Activated CD4-positive, alpha-beta T cell treated with anti-CD3 and anti-CD28 coated beads for 36 hours (primary cell): Measurements from ENCODE around the gene SBK3. TPM values are rescaled to one million over a fixed set of nuclear protein-coding genes. Genes with fewer than 3 reads are reported as not detected.

Experiments
- ATAC-seq: fragments of 200-7000 bp; cut with Tn5 transposase; one replicate; pipeline ENCODE4 v1.10.0; 2021; ENCODE audit warnings: mild to moderate bottlenecking, moderate library complexity
- CTCF ChIA-PET: fragments of 350-600 bp; sonication (Branson Sonifier 250); formaldehyde crosslinking; loops from one replicate; lab custom pipeline; 2021; ENCODE audit warnings: antibody characterized with exemption; lab: Charles Lee
- POLR2A ChIA-PET: fragments of 350-600 bp; sonication (Branson Sonifier 250); formaldehyde crosslinking; loops from one replicate; lab custom pipeline; 2021; ENCODE audit warnings: antibody characterized with exemption, inconsistent platforms; lab: Charles Lee
- DNase-seq: peaks from one replicate; pipeline ENCODE4 v3.0.0-alpha.2; 2020
- H3K27ac Mint-ChIP-seq: one replicate; pipeline ENCODE4 v1.8.0; 2021; ENCODE audit warnings: mixed read lengths
- H3K27me3 Mint-ChIP-seq: one replicate; pipeline ENCODE4 v1.8.0; 2021; ENCODE audit warnings: mixed read lengths
- H3K36me3 Mint-ChIP-seq: one replicate; pipeline ENCODE4 v1.8.0; 2021; ENCODE audit warnings: low read depth, mixed read lengths
- H3K4me1 Mint-ChIP-seq: one replicate; pipeline ENCODE4 v1.8.0; 2021; ENCODE audit warnings: mixed read lengths
- H3K4me3 Mint-ChIP-seq: one replicate; pipeline ENCODE4 v1.8.0; 2021; ENCODE audit warnings: mild to moderate bottlenecking, moderate library complexity, mixed read lengths
- H3K9me3 Mint-ChIP-seq: one replicate; pipeline ENCODE4 v1.8.0; 2021; ENCODE audit warnings: low read depth, mixed read lengths
- intact Hi-C, 2 experiments: fragments of 100-400 bp; cut with DNase I in 1 of 2; cut with micrococcal nuclease in 1 of 2; formaldehyde crosslinking; loops; one replicate each; pipeline versions ENCODE4 v1.14.2 to v1.15.1; 2022 to 2024; cut with DNase I, micrococcal nuclease
- total RNA-seq, 2 experiments: library from RNA; stranded (reverse); gene quantifications; one replicate each; pipeline ENCODE4 v1.2.3, GENCODE V29; 2021

SBK3 gene
- total RNA-seq, 2 experiments from 2014 or later = not detected

- Mint-ChIP-seq H3K36me3 (no peaks in the 10 kb centered on the region), H3K27me3 (peaks cover 2% of the 10 kb centered on the region), H3K4me3 (no peak overlapping the region), H3K4me1 (no peaks in the 10 kb centered on the region), H3K27ac (no peak overlapping the region), H3K9me3 (no peaks in the 10 kb centered on the region)
- ATAC-seq (no peak), DNase-seq (no peak)
- intact Hi-C loops = no loop called here
- POLR2A ChIA-PET = no interaction called here
- CTCF ChIA-PET = interaction anchor here (0.9 to 1.7 kb wide), 3 partner anchors 10 to 27 kb away, joined by 3 to 8 read pairs (median 5); partner anchors contain the start of gene NAT14
These were observed 51.1 kb downstream of the SBK3 start for GRCh38 chr19:55494172-55494761.

DNA sequence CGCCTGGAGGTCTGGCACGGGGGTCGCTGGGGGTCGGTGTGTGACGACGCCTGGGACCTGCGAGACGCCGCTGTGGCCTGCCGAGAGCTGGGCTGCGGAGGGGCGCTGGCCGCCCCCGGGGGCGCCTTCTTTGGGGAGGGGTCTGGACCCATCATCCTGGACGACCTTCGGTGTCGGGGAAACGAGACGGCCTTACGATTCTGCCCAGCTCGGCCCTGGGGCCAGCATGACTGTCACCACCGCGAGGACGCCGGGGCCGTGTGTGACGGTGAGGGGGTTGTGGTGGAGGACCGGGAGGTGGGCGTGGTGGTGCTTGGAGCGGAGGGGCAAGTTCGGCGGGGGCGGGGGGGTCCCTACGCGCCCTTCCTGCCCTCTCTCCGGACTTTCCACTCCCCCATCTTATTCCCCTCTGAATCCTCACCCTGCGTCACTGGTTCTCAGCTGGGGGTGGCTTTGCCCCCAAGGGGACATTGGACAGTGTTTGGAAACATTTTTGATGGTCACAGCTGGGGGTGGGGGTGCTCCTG is 51.6 kb downstream of the SBK3 start:
- CTCF ChIA-PET = interaction anchor here (0.6 to 1.7 kb wide), 2 partner anchors 10 to 297 kb away, joined by 3 to 8 read pairs; no protein-coding TSS in a partner anchor
- POLR2A ChIA-PET = no interaction called here
- Mint-ChIP-seq H3K9me3 (no peaks in the 10 kb centered on the region), H3K36me3 (no peaks in the 10 kb centered on the region), H3K27me3 (peaks cover 2% of the 10 kb centered on the region), H3K4me1 (no peaks in the 10 kb centered on the region), H3K27ac (no peak overlapping the region), H3K4me3 (no peak overlapping the region)
- intact Hi-C loops = no loop called here
- DNase-seq (no peak), ATAC-seq (no peak)

- intact Hi-C loops = no loop called here
- Mint-ChIP-seq H3K4me3 (no peak overlapping the region), H3K36me3 (no peaks in the 10 kb centered on the region), H3K27ac (no peak overlapping the region), H3K4me1 (no peaks in the 10 kb centered on the region), H3K9me3 (no peaks in the 10 kb centered on the region), H3K27me3 (peaks cover 2% of the 10 kb centered on the region)
- DNase-seq (no peak), ATAC-seq (no peak)
- CTCF ChIA-PET = interaction anchor here (0.6 to 0.7 kb wide), 2 partner anchors 35 to 296 kb away, joined by 3 read pairs; no protein-coding TSS in a partner anchor
- POLR2A ChIA-PET = no interaction called here
These were observed 52.2 kb downstream of the SBK3 start for GRCh38 chr19:55493052-55493644.

DNA sequence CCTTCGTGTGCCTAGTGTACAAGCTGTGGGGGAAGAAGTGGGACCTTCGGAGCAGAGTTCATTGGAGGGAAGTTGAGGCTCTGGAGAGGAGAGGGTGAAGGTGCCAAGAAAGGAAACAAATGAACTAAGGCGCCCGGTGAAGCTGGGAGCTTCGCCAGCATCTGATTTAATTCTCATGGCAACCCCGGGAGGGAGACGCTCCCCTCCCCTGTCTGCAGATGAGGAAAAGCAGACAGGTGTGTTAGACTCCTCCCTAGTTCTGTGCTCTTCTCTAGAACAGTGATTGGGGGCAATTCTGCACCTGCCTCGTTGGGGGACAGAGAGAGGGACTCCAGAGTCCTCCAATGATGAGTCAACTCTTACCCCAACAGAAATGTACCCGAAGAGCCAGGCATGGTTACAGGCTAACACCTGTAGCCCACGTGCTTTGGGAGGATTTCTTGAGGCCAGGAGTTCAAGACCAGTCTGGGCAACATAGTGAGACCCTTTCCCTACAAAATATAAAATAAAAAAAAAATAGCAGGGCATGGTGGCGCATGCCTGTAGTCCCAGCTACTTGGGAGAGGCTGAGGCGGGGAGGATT is 52.9 kb downstream of the SBK3 start:
- Mint-ChIP-seq H3K4me3 (no peak overlapping the region), H3K36me3 (no peaks in the 10 kb centered on the region), H3K4me1 (peaks cover 4% of the 10 kb centered on the region), H3K27me3 (peaks cover 2% of the 10 kb centered on the region), H3K9me3 (no peaks in the 10 kb centered on the region), H3K27ac (no peak overlapping the region)
- POLR2A ChIA-PET = no interaction called here
- no peak for ATAC-seq
- CTCF ChIA-PET = interaction anchor here (0.6 to 1.8 kb wide), 3 partner anchors 25 to 162 kb away, joined by 3 to 7 read pairs (median 3); no protein-coding TSS in a partner anchor
- intact Hi-C loops = no loop called here
- DNase-seq = no peak

- no peak for DNase-seq
- POLR2A ChIA-PET = no interaction called here
- Mint-ChIP-seq H3K27ac (no peak overlapping the region), H3K4me3 (no peak overlapping the region), H3K9me3 (no peaks in the 10 kb centered on the region), H3K27me3 (peaks cover 2% of the 10 kb centered on the region), H3K36me3 (no peaks in the 10 kb centered on the region), H3K4me1 (peaks cover 11% of the 10 kb centered on the region)
- intact Hi-C loops = no loop called here
- no peak for ATAC-seq
- CTCF ChIA-PET = interaction anchor here (0.6 to 1.8 kb wide), 3 partner anchors 24 to 817 kb away, joined by 3 to 7 read pairs (median 3); no protein-coding TSS in a partner anchor
These were observed 53.6 kb downstream of the SBK3 start for GRCh38 chr19:55491546-55492360.

Other genes starting within 250 kb of the SBK3 start
- gene TMEM150B, start 220.2 kb downstream of the SBK3 start, total RNA-seq = not detected
- 10 to 100 TPM; 27.5 to 32.3 TPM for gene KMT5C, start 205.7 kb downstream of the SBK3 start, total RNA-seq
- gene COX6B2, start 190.8 kb downstream of the SBK3 start, total RNA-seq = under 1 TPM; 0.14 to 0.30 TPM
- not detected for gene GARIN5B, start 182.3 kb downstream of the SBK3 start, total RNA-seq
- gene IL11, start 175.1 kb downstream of the SBK3 start, total RNA-seq = under 1 TPM; 0.09 to 0.18 TPM
- not detected for gene TMEM190, start 168.7 kb downstream of the SBK3 start, total RNA-seq
- gene TMEM238, start 161.3 kb downstream of the SBK3 start, total RNA-seq = 1 to 10 TPM; 5.9 to 6.3 TPM
- gene RPL28, start 159.6 kb downstream of the SBK3 start, total RNA-seq = 1,000 to 10,000 TPM; 2,751 to 4,078 TPM
- gene UBE2S, start 137.8 kb downstream of the SBK3 start, total RNA-seq = 100 to 1,000 TPM; 228 to 342 TPM
- gene SHISA7, start 102.2 kb downstream of the SBK3 start, total RNA-seq = not detected
- 10 to 100 TPM; 24.3 to 28.0 TPM for gene ISOC2, start 83.9 kb downstream of the SBK3 start, total RNA-seq
- gene C19orf85, start 80.8 kb downstream of the SBK3 start, total RNA-seq = not detected
- gene ZNF628, start 68.9 kb downstream of the SBK3 start, total RNA-seq = 1 to 10 TPM; 5.6 to 6.8 TPM
- gene NAT14, start 60.4 kb downstream of the SBK3 start, total RNA-seq = 10 to 100 TPM in 1 of 2 experiments, 1 to 10 TPM in 1; 8.2 to 14.8 TPM
- gene SSC5D, start 57.1 kb downstream of the SBK3 start, total RNA-seq = under 1 TPM; 0.32 to 0.34 TPM
- not detected for gene SBK2, start 8.4 kb downstream of the SBK3 start, total RNA-seq
- 1 to 10 TPM; 7.2 to 7.5 TPM for gene ZNF579, start 35.3 kb upstream of the SBK3 start, total RNA-seq
- 10 to 100 TPM; 13.6 to 14.7 TPM for gene FIZ1, start 54.0 kb upstream of the SBK3 start, total RNA-seq
- 10 to 100 TPM; 16.2 to 18.6 TPM for gene ZNF524, start 54.7 kb upstream of the SBK3 start, total RNA-seq
- 10 to 100 TPM; 11.4 to 12.1 TPM for gene ZNF865, start 60.1 kb upstream of the SBK3 start, total RNA-seq
- 1 to 10 TPM; 3.2 to 4.3 TPM for gene ZNF784, start 79.0 kb upstream of the SBK3 start, total RNA-seq
- gene ZNF580, start 95.5 kb upstream of the SBK3 start, total RNA-seq = 10 to 100 TPM; 24.2 to 35.6 TPM
- 10 to 100 TPM; 18.9 to 26.9 TPM for gene ZNF581, start 98.1 kb upstream of the SBK3 start, total RNA-seq
- 1 to 10 TPM; 6.2 to 6.3 TPM for gene CCDC106, start 102.7 kb upstream of the SBK3 start, total RNA-seq
- 100 to 1,000 TPM; 252 to 292 TPM for gene U2AF2, start 109.5 kb upstream of the SBK3 start, total RNA-seq
- 10 to 100 TPM; 32.5 to 37.1 TPM for gene EPN1, start 129.7 kb upstream of the SBK3 start, total RNA-seq
- gene NLRP9, start 192.9 kb upstream of the SBK3 start, total RNA-seq = not detected
- gene RFPL4A, start 213.6 kb upstream of the SBK3 start, total RNA-seq = not detected
- not detected for gene RFPL4AL1, start 223.6 kb upstream of the SBK3 start, total RNA-seq